Cardiac fibroblast (primary cell): ENCODE results near the gene SLC23A2.
"Not testable (repeated sequence)": the region's sequence is repeated elsewhere in the genome, so short reads cannot be mapped to it uniquely, and the experiment has no call there.

Experiments
- DNase-seq, 2 donors: peaks; one replicate each; pipeline versions ENCODE4 v3.0.0 to v3.0.0-alpha.2; 2010; ENCODE audit warnings: low read depth in 2 of 2
- H3K4me3 ChIP-seq, 2 donors: replicated peaks in 1 of 2; 1 replicate in 1 of 2; 2 replicates in 1 of 2; pipeline ENCODE4 v1.5.1; 2011; ENCODE audit warnings: low read depth in 2 of 2, low read length in 2 of 2, mild to moderate bottlenecking in 2 of 2, moderate library complexity in 1 of 2
- CTCF ChIP-seq: IDR thresholded peaks from one replicate; pipeline ENCODE4 v1.5.1; 2011; ENCODE audit warnings: low read depth, mild to moderate bottlenecking, low read length, inconsistent platforms

SLC23A2 gene

GRCh38 chr20:4989570-4989969 lies 11.7 kb downstream of the SLC23A2 start:
- DNase-seq = no peak
- no peak overlapping the region for H3K4me3 ChIP-seq
- TF ChIP-seq CTCF = no peak

GRCh38 chr20:4987130-4987529 lies 14.2 kb downstream of the SLC23A2 start:
- no peak overlapping the region for H3K4me3 ChIP-seq
- TF ChIP-seq CTCF = no peak
- no peak for DNase-seq

- no peak overlapping the region for H3K4me3 ChIP-seq
- no peak for DNase-seq
- TF ChIP-seq CTCF = no peak
These were observed 15.7 kb downstream of the SLC23A2 start for GRCh38 chr20:4985658-4986057.

GRCh38 chr20:4982281-4982680 lies 19.0 kb downstream of the SLC23A2 start:
- TF ChIP-seq CTCF = no peak
- H3K4me3 ChIP-seq = no peak overlapping the region
- no peak for DNase-seq

GRCh38 chr20:4979841-4980410 lies 21.4 kb downstream of the SLC23A2 start:
- H3K4me3 ChIP-seq = no peak overlapping the region
- no peak for DNase-seq
- no peak for TF ChIP-seq CTCF

GRCh38 chr20:4978050-4978918 lies 23.0 kb downstream of the SLC23A2 start:
- peak in 1 of 2 donors; percentile 60 for DNase-seq
- H3K4me3 ChIP-seq = no peak overlapping the region
- no peak for TF ChIP-seq CTCF

GRCh38 chr20:4976014-4976413 lies 25.3 kb downstream of the SLC23A2 start:
- not testable (repeated sequence) for H3K4me3 ChIP-seq

More at GRCh38 chr20:4976014-4976413, 25.3 kb downstream of the SLC23A2 start:
- DNase-seq = not testable (repeated sequence)
